Osteoblast (primary cell): Measurements from ENCODE around the gene UBE4A. TPM values are rescaled to one million over a fixed set of nuclear protein-coding genes. Genes with fewer than 3 reads are reported as not detected.
A peak's percentile ranks its signal among the peaks of the same experiment; 100 is the strongest.

Experiments
- DNase-seq: peaks from one replicate; pipeline ENCODE4 v3.0.0; 2011; ENCODE audit warnings: low spot score, mixed read lengths; ENCODE audit not compliant: insufficient read length; ENCODE audit errors: missing footprints
- H2AFZ ChIP-seq: 2 replicates; pipeline ENCODE4 v1.6.0; 2011; ENCODE audit warnings: mild to moderate bottlenecking, low read length
- H3K27ac ChIP-seq: 2 replicates; pipeline ENCODE4 v1.5.1; 2011; ENCODE audit warnings: mild to moderate bottlenecking, low read depth, low read length, moderate library complexity
- H3K27me3 ChIP-seq: 2 replicates; pipeline ENCODE4 v1.6.0; 2012; ENCODE audit warnings: mild to moderate bottlenecking, control low read depth, inconsistent platforms, low read length, moderate library complexity; ENCODE audit not compliant: insufficient read depth
- H3K36me3 ChIP-seq: 2 replicates; pipeline ENCODE4 v1.5.1; 2011; ENCODE audit warnings: mild to moderate bottlenecking, low read length, control low read depth, moderate library complexity; ENCODE audit not compliant: insufficient read depth
- H3K4me1 ChIP-seq: 2 replicates; pipeline ENCODE4 v1.5.1; 2011; ENCODE audit warnings: mild to moderate bottlenecking, low read length, control low read depth, moderate library complexity; ENCODE audit not compliant: insufficient read depth
- H3K4me2 ChIP-seq: 2 replicates; pipeline ENCODE4 v1.6.0; 2011; ENCODE audit warnings: mild to moderate bottlenecking, low read length; ENCODE audit not compliant: insufficient read depth
- H3K4me3 ChIP-seq: fragments of 200-600 bp; sonication (generic); 3 replicates; pipeline ENCODE4 v1.5.1; 2012; ENCODE audit warnings: mild to moderate bottlenecking, low read length, inconsistent platforms; ENCODE audit not compliant: insufficient read depth
- H3K79me2 ChIP-seq: 2 replicates; pipeline ENCODE4 v1.6.0; 2012; ENCODE audit warnings: mild to moderate bottlenecking, low read length, control low read depth, inconsistent platforms; ENCODE audit not compliant: insufficient read depth
- H3K9me3 ChIP-seq: 2 replicates; pipeline ENCODE4 v1.5.1; 2011; ENCODE audit warnings: low read depth, low read length, control low read depth
- H4K20me1 ChIP-seq: 2 replicates; pipeline ENCODE4 v1.6.0; 2012; ENCODE audit warnings: mild to moderate bottlenecking, low read length, control low read depth; ENCODE audit not compliant: insufficient read depth
- CTCF ChIP-seq: IDR thresholded peaks from 2 replicates; pipeline ENCODE4 v1.5.1; 2011; ENCODE audit warnings: mild to moderate bottlenecking, low read depth, low read length, moderate library complexity; ENCODE audit errors: extremely low read depth
- total RNA-seq: library from RNA; depleted of rRNA; stranded (reverse); fragments of >200 nt; gene quantifications from 2 replicates; pipeline ENCODE4 v1.2.3, GENCODE V29; 2012

Gene UBE4A
- total RNA-seq, 1 donor, result 63.0 TPM

- Histone ChIP-seq H3K4me3 (peak overlapping the region; percentile 82), H3K36me3 (no peaks in the 10 kb centered on the region), H3K9me3 (no peaks in the 10 kb centered on the region), H4K20me1 (peaks cover 20% of the 10 kb centered on the region), H3K27me3 (no peaks in the 10 kb centered on the region), H3K79me2 (peaks cover 26% of the 10 kb centered on the region), H3K27ac (no peak overlapping the region), H3K4me1 (peaks cover 25% of the 10 kb centered on the region), H2AFZ (peak overlapping the region; percentile 95), H3K4me2 (peak overlapping the region; percentile 100)
- TF ChIP-seq CTCF, result no peak
- DNase-seq, result no peak
These were observed 74.7 kb downstream of the UBE4A start for GRCh38 chr11:118434123-118434552.

GRCh38 chr11:118434553-118435289 lies 75.3 kb downstream of the UBE4A start:
- Histone ChIP-seq H3K79me2 (peaks cover 32% of the 10 kb centered on the region), H3K27ac (no peak overlapping the region), H3K9me3 (no peaks in the 10 kb centered on the region), H3K27me3 (no peaks in the 10 kb centered on the region), H3K36me3 (no peaks in the 10 kb centered on the region), H4K20me1 (peaks cover 26% of the 10 kb centered on the region), H3K4me1 (peaks cover 25% of the 10 kb centered on the region), H3K4me3 (peak overlapping the region; percentile 82), H3K4me2 (peak overlapping the region; percentile 100), H2AFZ (peak overlapping the region; percentile 95)
- DNase-seq, result peak; percentile 83
- TF ChIP-seq CTCF, result no peak

GRCh38 chr11:118435290-118435892 lies 76.0 kb downstream of the UBE4A start:
- H3K9me3 ChIP-seq, result no peaks in the 10 kb centered on the region
- no peaks in the 10 kb centered on the region for H3K27me3 ChIP-seq
- TF ChIP-seq CTCF, result no peak
- H2AFZ ChIP-seq, result peak overlapping the region; percentile 95
- peaks cover 25% of the 10 kb centered on the region for H3K4me1 ChIP-seq
- H3K36me3 ChIP-seq, result no peaks in the 10 kb centered on the region
- no peak overlapping the region for H3K27ac ChIP-seq
- H3K79me2 ChIP-seq, result peaks cover 39% of the 10 kb centered on the region
- H4K20me1 ChIP-seq, result peaks cover 33% of the 10 kb centered on the region
- H3K4me2 ChIP-seq, result peak overlapping the region; percentile 100
- DNase-seq, result peak; percentile 81
- H3K4me3 ChIP-seq, result peak overlapping the region; percentile 82
